Skeletal muscle tissue (tissue), 4 donors: ENCODE results near the gene RIMBP2. TPM values are rescaled to one million over a fixed set of nuclear protein-coding genes. Genes with fewer than 3 reads are reported as not detected.

Experiments used
- H3K27ac ChIP-seq: one replicate; pipeline ENCODE4 v1.7.0; 2013; ENCODE audit warnings: mild to moderate bottlenecking, low read depth, low read length, inconsistent platforms
- H3K27me3 ChIP-seq, 3 donors: one replicate each; pipeline ENCODE4 v1.7.0; 2013; ENCODE audit warnings: low read length in 3 of 3; ENCODE audit not compliant: control insufficient read depth in 3 of 3, insufficient read depth in 3 of 3
- H3K36me3 ChIP-seq, 3 donors: one replicate each; pipeline ENCODE4 v1.7.0; 2013; ENCODE audit warnings: low read length in 3 of 3; ENCODE audit not compliant: control insufficient read depth in 3 of 3, insufficient read depth in 3 of 3
- H3K4me1 ChIP-seq, 3 donors: one replicate each; pipeline ENCODE4 v1.7.0; 2013; ENCODE audit warnings: low read length in 3 of 3, mild to moderate bottlenecking in 3 of 3; ENCODE audit not compliant: control insufficient read depth in 3 of 3, insufficient read depth in 3 of 3
- H3K4me3 ChIP-seq, 3 donors: one replicate each; pipeline ENCODE4 v1.7.0; 2013; ENCODE audit warnings: low read length in 3 of 3
- H3K9ac ChIP-seq, 3 donors: one replicate each; pipeline ENCODE4 v1.7.0; 2013; ENCODE audit warnings: low read length in 3 of 3, mild to moderate bottlenecking in 3 of 3, moderate library complexity in 2 of 3, low read depth in 1 of 3
- H3K9me3 ChIP-seq, 3 donors: one replicate each; pipeline ENCODE4 v1.7.0; 2013; ENCODE audit warnings: low read length in 3 of 3; ENCODE audit not compliant: control insufficient read depth in 3 of 3
- total RNA-seq: library from RNA; depleted of rRNA; stranded (reverse); fragments of >200 nt; gene quantifications from one replicate; pipeline ENCODE4 v1.2.3, GENCODE V29; 2014
- donor health status: Osteomylitis.

RIMBP2 gene, protein sequence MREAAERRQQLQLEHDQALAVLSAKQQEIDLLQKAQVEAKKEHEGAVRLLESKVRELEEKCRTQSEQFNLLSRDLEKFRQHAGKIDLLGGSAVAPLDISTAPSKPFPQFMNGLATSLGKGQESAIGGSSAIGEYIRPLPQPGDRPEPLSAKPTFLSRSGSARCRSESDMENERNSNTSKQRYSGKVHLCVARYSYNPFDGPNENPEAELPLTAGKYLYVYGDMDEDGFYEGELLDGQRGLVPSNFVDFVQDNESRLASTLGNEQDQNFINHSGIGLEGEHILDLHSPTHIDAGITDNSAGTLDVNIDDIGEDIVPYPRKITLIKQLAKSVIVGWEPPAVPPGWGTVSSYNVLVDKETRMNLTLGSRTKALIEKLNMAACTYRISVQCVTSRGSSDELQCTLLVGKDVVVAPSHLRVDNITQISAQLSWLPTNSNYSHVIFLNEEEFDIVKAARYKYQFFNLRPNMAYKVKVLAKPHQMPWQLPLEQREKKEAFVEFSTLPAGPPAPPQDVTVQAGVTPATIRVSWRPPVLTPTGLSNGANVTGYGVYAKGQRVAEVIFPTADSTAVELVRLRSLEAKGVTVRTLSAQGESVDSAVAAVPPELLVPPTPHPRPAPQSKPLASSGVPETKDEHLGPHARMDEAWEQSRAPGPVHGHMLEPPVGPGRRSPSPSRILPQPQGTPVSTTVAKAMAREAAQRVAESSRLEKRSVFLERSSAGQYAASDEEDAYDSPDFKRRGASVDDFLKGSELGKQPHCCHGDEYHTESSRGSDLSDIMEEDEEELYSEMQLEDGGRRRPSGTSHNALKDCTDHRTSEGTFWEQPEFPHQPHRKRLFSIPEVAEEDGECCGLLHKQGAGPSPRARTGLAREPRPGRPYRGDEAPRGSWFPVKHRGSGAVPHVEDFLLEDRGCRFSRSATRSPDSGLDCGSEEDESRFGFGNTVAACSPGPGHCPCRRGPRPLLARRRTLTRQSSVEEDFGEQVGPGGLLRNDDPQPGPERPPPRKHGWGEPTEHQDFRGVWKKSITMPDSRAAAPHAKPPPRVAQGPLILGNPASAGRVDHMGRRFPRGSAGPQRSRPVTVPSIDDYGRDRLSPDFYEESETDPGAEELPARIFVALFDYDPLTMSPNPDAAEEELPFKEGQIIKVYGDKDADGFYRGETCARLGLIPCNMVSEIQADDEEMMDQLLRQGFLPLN (N-terminal part only)
- 2.6 TPM for total RNA-seq

- peaks cover 44 to 50% (median 45%) of the 10 kb centered on the region in 3 donors for H3K27me3 ChIP-seq
- no peak within 1 kb of the TSS for H3K9ac ChIP-seq
- H3K27ac ChIP-seq, result no peak within 1 kb of the TSS
- peak within 1 kb of the TSS; percentile 13 to 31 (median 23) for H3K4me3 ChIP-seq
- H3K36me3 ChIP-seq, result no peaks in the 10 kb centered on the region
- peaks cover 5 to 19% (median 12%) of the 10 kb centered on the region in 3 donors for H3K4me1 ChIP-seq
- no peaks in the 10 kb centered on the region for H3K9me3 ChIP-seq
Observed at GRCh38 chr12:130715998-130716968, at the start of gene RIMBP2. TSS of gene RIMBP2 (minus strand) at chr12:130716299. CDS start at chr12:130479013, 237,286 bp downstream.

DNA sequence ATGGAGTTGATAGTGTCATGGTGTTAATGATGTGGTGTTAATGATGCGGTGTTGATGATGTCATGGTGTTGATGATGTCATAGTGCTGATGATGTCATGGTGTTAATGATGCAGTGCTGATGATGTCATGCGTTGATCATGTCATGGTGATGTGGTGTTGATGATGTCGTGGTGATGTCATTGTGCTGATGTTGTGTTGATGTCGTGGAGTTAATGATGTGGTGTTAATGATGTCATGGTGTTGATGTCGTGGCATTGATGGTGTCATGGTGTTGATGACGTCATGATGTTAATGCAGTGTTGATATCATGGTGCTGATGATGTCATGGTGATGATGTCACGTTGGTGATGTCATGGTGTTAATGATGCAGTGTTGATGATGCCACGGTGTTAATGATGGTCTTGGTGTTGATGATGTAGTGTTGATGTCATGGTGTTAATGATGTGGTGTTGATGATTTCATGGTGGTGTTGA is 49.1 kb upstream of the RIMBP2 start:
- Histone ChIP-seq H3K36me3 (no peaks in the 10 kb centered on the region), H3K4me1 (no peaks in the 10 kb centered on the region), H3K9me3 (peaks cover 0 to 4% (median 2%) of the 10 kb centered on the region in 3 donors), H3K27me3 (peaks cover 10 to 25% (median 24%) of the 10 kb centered on the region in 3 donors), H3K9ac (no peak overlapping the region), H3K4me3 (no peak overlapping the region), H3K27ac (no peak overlapping the region)

GRCh38 chr12:130764475-130765185 is 48.5 kb upstream of the RIMBP2 start:
- Histone ChIP-seq H3K27me3 (peaks cover 10 to 25% (median 24%) of the 10 kb centered on the region in 3 donors), H3K36me3 (no peaks in the 10 kb centered on the region), H3K9me3 (peaks cover 0 to 4% (median 2%) of the 10 kb centered on the region in 3 donors), H3K27ac (no peak overlapping the region), H3K4me1 (no peaks in the 10 kb centered on the region), H3K9ac (no peak overlapping the region), H3K4me3 (no peak overlapping the region)

- Histone ChIP-seq H3K27ac (no peak overlapping the region), H3K9ac (no peak overlapping the region), H3K9me3 (peaks cover 0 to 4% (median 2%) of the 10 kb centered on the region in 3 donors), H3K36me3 (no peaks in the 10 kb centered on the region), H3K4me1 (no peaks in the 10 kb centered on the region), H3K4me3 (no peak overlapping the region), H3K27me3 (peaks cover 10 to 25% (median 24%) of the 10 kb centered on the region in 3 donors)
Observed at GRCh38 chr12:130764073-130764472, 48.0 kb upstream of the RIMBP2 start.

- H3K27me3 ChIP-seq, result peaks cover 7 to 22% (median 21%) of the 10 kb centered on the region in 3 donors
- no peaks in the 10 kb centered on the region for H3K4me1 ChIP-seq
- no peak overlapping the region for H3K27ac ChIP-seq
- H3K9me3 ChIP-seq, result peaks cover 0 to 4% (median 2%) of the 10 kb centered on the region in 3 donors
- H3K36me3 ChIP-seq, result no peaks in the 10 kb centered on the region
- no peak overlapping the region for H3K4me3 ChIP-seq
- no peak overlapping the region for H3K9ac ChIP-seq
Observed at GRCh38 chr12:130762319-130762675, 46.2 kb upstream of the RIMBP2 start.

- Histone ChIP-seq H3K4me3 (no peak overlapping the region), H3K9ac (no peak overlapping the region), H3K4me1 (no peaks in the 10 kb centered on the region), H3K36me3 (no peaks in the 10 kb centered on the region), H3K9me3 (peaks cover 0 to 4% (median 2%) of the 10 kb centered on the region in 3 donors), H3K27me3 (peaks cover 7 to 22% (median 21%) of the 10 kb centered on the region in 3 donors), H3K27ac (no peak overlapping the region)
Observed at GRCh38 chr12:130761537-130762318, 45.6 kb upstream of the RIMBP2 start.

GRCh38 chr12:130754234-130754901 is 38.3 kb upstream of the RIMBP2 start:
- H3K27ac ChIP-seq, result no peak overlapping the region
- H3K27me3 ChIP-seq, result peaks cover 3 to 16% (median 4%) of the 10 kb centered on the region in 3 donors
- no peaks in the 10 kb centered on the region for H3K36me3 ChIP-seq
- H3K4me3 ChIP-seq, result no peak overlapping the region
- no peaks in the 10 kb centered on the region for H3K4me1 ChIP-seq
- H3K9me3 ChIP-seq, result peaks cover 0 to 4% (median 0%) of the 10 kb centered on the region in 3 donors
- no peak overlapping the region for H3K9ac ChIP-seq
